SK-N-SH treated with all-trans-retinoic acid at 6 μM for 48 hours (cell line): ENCODE data around the gene RIMS3.

Experiments
- ATAC-seq: fragments of 200-7000 bp; cut with Tn5 transposase; 3 replicates; pipeline ENCODE4 v1.9.1; 2020; ENCODE audit warnings: mild to moderate bottlenecking, moderate library complexity
- ARNTL ChIP-seq: fragments of 450-650 bp; formaldehyde crosslinking; IDR thresholded peaks from 2 replicates; pipeline ENCODE4 v1.5.0; 2020; ENCODE audit warnings: low read depth, mild to moderate bottlenecking, moderate library complexity, borderline replicate concordance
- BACH2 ChIP-seq: fragments of 250-450 bp; sonication (Bioruptor Pico); IDR thresholded peaks from 2 replicates; pipeline ENCODE4 v1.9.0; 2021; ENCODE audit warnings: mild to moderate bottlenecking, borderline replicate concordance
- CREB5 ChIP-seq: fragments of 250-450 bp; sonication (Bioruptor Pico); IDR thresholded peaks from 2 replicates; pipeline ENCODE4 v1.5.1; 2020; ENCODE audit warnings: low read depth, mild to moderate bottlenecking, moderate library complexity
- CSDC2 ChIP-seq: fragments of 250-450 bp; sonication (Bioruptor Pico); IDR thresholded peaks from 2 replicates; pipeline ENCODE4 v1.5.0; 2020; ENCODE audit warnings: mild to moderate bottlenecking, moderate library complexity
- CSRNP3 ChIP-seq: fragments of 250-450 bp; sonication (Bioruptor Pico); IDR thresholded peaks from 2 replicates; pipeline ENCODE4 v1.5.1; 2021; ENCODE audit warnings: mild to moderate bottlenecking, moderate library complexity
- GLIS3 ChIP-seq: fragments of 250-450 bp; sonication (Bioruptor Pico); IDR thresholded peaks from 2 replicates; pipeline ENCODE4 v1.5.0; 2020; ENCODE audit warnings: mild to moderate bottlenecking, moderate library complexity
- PATZ1 ChIP-seq: fragments of 250-450 bp; sonication (Bioruptor Pico); IDR thresholded peaks from 2 replicates; pipeline ENCODE4 v1.8.0; 2020; ENCODE audit warnings: mild to moderate bottlenecking, moderate library complexity, borderline replicate concordance
- PPARA ChIP-seq: fragments of 250-450 bp; sonication (Bioruptor Pico); IDR thresholded peaks from 2 replicates; pipeline ENCODE4 v1.5.0; 2020; ENCODE audit warnings: mild to moderate bottlenecking, borderline replicate concordance
- RARB ChIP-seq: fragments of 250-450 bp; sonication (Bioruptor Pico); IDR thresholded peaks from 2 replicates; pipeline ENCODE4 v1.8.0; 2021; ENCODE audit warnings: mild to moderate bottlenecking, moderate library complexity
- SNAI2 ChIP-seq: fragments of 250-450 bp; sonication (Bioruptor Pico); IDR thresholded peaks from 2 replicates; pipeline ENCODE4 v1.5.0; 2020; ENCODE audit warnings: mild to moderate bottlenecking, moderate library complexity
- TCF4 ChIP-seq: fragments of 250-450 bp; sonication (Bioruptor Pico); IDR thresholded peaks from 2 replicates; pipeline ENCODE4 v1.8.0; 2021; ENCODE audit warnings: mild to moderate bottlenecking, moderate library complexity, borderline replicate concordance
- TOX ChIP-seq: fragments of 250-450 bp; sonication (Bioruptor Pico); IDR thresholded peaks from 2 replicates; pipeline ENCODE4 v1.8.0; 2021; ENCODE audit warnings: mild to moderate bottlenecking, moderate library complexity, borderline replicate concordance
- ZC3H10 ChIP-seq: fragments of 250-450 bp; sonication (Bioruptor Pico); IDR thresholded peaks from 2 replicates; pipeline ENCODE4 v1.5.1; 2021; ENCODE audit warnings: mild to moderate bottlenecking, moderate library complexity
- ZFP3 ChIP-seq: fragments of 250-450 bp; sonication (Bioruptor Pico); IDR thresholded peaks from 2 replicates; pipeline ENCODE4 v1.5.0; 2020; ENCODE audit warnings: mild to moderate bottlenecking, moderate library complexity
- ZFP30 ChIP-seq: fragments of 450-650 bp; formaldehyde crosslinking; IDR thresholded peaks from 2 replicates; pipeline ENCODE4 v1.5.0; 2022; ENCODE audit warnings: mild to moderate bottlenecking, moderate library complexity
- ZNF70 ChIP-seq: fragments of 450-650 bp; formaldehyde crosslinking; IDR thresholded peaks from 2 replicates; pipeline ENCODE4 v1.5.0; 2020; ENCODE audit warnings: mild to moderate bottlenecking, moderate library complexity
- ZNF8 ChIP-seq: fragments of 450-650 bp; formaldehyde crosslinking; IDR thresholded peaks from 2 replicates; pipeline ENCODE4 v1.5.0; 2020; ENCODE audit warnings: mild to moderate bottlenecking, moderate library complexity

Gene RIMS3

GRCh38 chr1:40662151-40662550 lies 3.3 kb downstream of the RIMS3 start (continued):
- TF ChIP-seq CSRNP3 (CRISPR knock-in tag) (no peak), RARB (CRISPR knock-in tag) (no peak), PATZ1 (CRISPR knock-in tag) (no peak), PPARA (CRISPR knock-in tag) (no peak)

- no peak for TF ChIP-seq CREB5 (CRISPR knock-in tag)
- TF ChIP-seq, all 23 proteins: peak for 0
- ATAC-seq: no peak
Observed at GRCh38 chr1:40661678-40662077, 3.8 kb downstream of the RIMS3 start.

- ATAC-seq: no peak
- TF ChIP-seq CREB5 (CRISPR knock-in tag) (no peak), TCF4 (no peak), CSDC2 (CRISPR knock-in tag) (no peak), BACH2 (CRISPR knock-in tag) (no peak), CSRNP3 (CRISPR knock-in tag) (no peak), SNAI2 (CRISPR knock-in tag) (no peak)
Observed at GRCh38 chr1:40659649-40659947, 5.9 kb downstream of the RIMS3 start.

- no peak for ATAC-seq
- TF ChIP-seq GLIS3 (CRISPR knock-in tag) (no peak), TCF4 (no peak), ARNTL (CRISPR knock-in tag) (no peak), BACH2 (CRISPR knock-in tag) (no peak), ZNF8 (CRISPR knock-in tag) (no peak), ZFP3 (no peak), CSRNP3 (CRISPR knock-in tag) (no peak), ZNF70 (CRISPR knock-in tag) (no peak), RARB (CRISPR knock-in tag) (no peak), PPARA (CRISPR knock-in tag) (no peak), ZFP30 (CRISPR knock-in tag) (no peak)
- TF ChIP-seq, all 23 proteins: peak for 0
Observed at GRCh38 chr1:40658751-40659648, 6.5 kb downstream of the RIMS3 start.

- no peak for ATAC-seq
Observed at GRCh38 chr1:40657046-40657445, 8.4 kb downstream of the RIMS3 start.

More at GRCh38 chr1:40657046-40657445, 8.4 kb downstream of the RIMS3 start:
- no peak for TF ChIP-seq TOX (CRISPR knock-in tag)
- TF ChIP-seq PATZ1 (CRISPR knock-in tag): no peak
- no peak for TF ChIP-seq RARB (CRISPR knock-in tag)
- TF ChIP-seq ARNTL (CRISPR knock-in tag): no peak
- no peak for TF ChIP-seq ZC3H10
- TF ChIP-seq BACH2 (CRISPR knock-in tag): no peak
- TF ChIP-seq ZNF70 (CRISPR knock-in tag): no peak
